WTC11 (cell line): Measurements from ENCODE around the gene PRDM15. TPM values are rescaled to one million over a fixed set of nuclear protein-coding genes. Genes with fewer than 3 reads are reported as not detected.

Experiments used
- ATAC-seq: fragments of 200-7000 bp; cut with Tn5 transposase; 2 replicates; pipeline ENCODE4 v1.10.0; 2021; ENCODE audit warnings: mild to moderate bottlenecking, moderate library complexity
- CTCF ChIA-PET: fragments of 300-600 bp; sonication (Branson Sonifier 250); formaldehyde crosslinking; loops from one replicate; lab custom pipeline; 2021; ENCODE audit warnings: antibody characterized with exemption; lab: Charles Lee
- POLR2A ChIA-PET: fragments of 350-600 bp; sonication (Branson Sonifier 250); formaldehyde crosslinking; loops from one replicate; lab custom pipeline; 2021; ENCODE audit warnings: antibody characterized with exemption; lab: Charles Lee
- DNase-seq: peaks from one replicate; pipeline ENCODE4 v3.0.0; 2021; ENCODE audit warnings: low spot score
- H3K27ac Mint-ChIP-seq: 2 replicates; pipeline ENCODE4 v1.8.0; 2021; ENCODE audit warnings: mixed read lengths
- H3K27me3 Mint-ChIP-seq: 2 replicates; pipeline ENCODE4 v1.8.0; 2021; ENCODE audit warnings: low read depth, mild to moderate bottlenecking, moderate library complexity, mixed read lengths
- H3K36me3 Mint-ChIP-seq: 2 replicates; pipeline ENCODE4 v1.8.0; 2021; ENCODE audit warnings: mixed read lengths
- H3K4me1 Mint-ChIP-seq: 2 replicates; pipeline ENCODE4 v1.8.0; 2022; ENCODE audit warnings: mixed read lengths
- H3K4me3 Mint-ChIP-seq: 2 replicates; pipeline ENCODE4 v1.8.0; 2021; ENCODE audit warnings: mild to moderate bottlenecking, moderate library complexity, mixed read lengths
- H3K9me3 Mint-ChIP-seq: 2 replicates; pipeline ENCODE4 v1.8.0; 2021; ENCODE audit warnings: mixed read lengths
- EMX1 ChIP-seq: fragments of 250-450 bp; sonication (Bioruptor Pico); IDR thresholded peaks from 2 replicates; pipeline ENCODE4 v1.8.0; 2021; ENCODE audit warnings: mild to moderate bottlenecking
- ESRRA ChIP-seq: sonication (generic); formaldehyde crosslinking; IDR thresholded peaks from 2 replicates; pipeline ENCODE4 v1.8.1; 2022; ENCODE audit warnings: mild to moderate bottlenecking, missing genetic modification reagents, borderline replicate concordance
- GRHL2 ChIP-seq: fragments of 250-450 bp; sonication (Bioruptor Pico); IDR thresholded peaks from 2 replicates; pipeline ENCODE4 v1.8.0; 2022; ENCODE audit warnings: mild to moderate bottlenecking, moderate library complexity; ENCODE audit not compliant: insufficient replicate concordance, severe bottlenecking
- GTF2I ChIP-seq: fragments of 250-450 bp; sonication (Bioruptor Pico); conservative IDR thresholded peaks from 2 replicates; pipeline ENCODE4 v1.4.0; 2021; ENCODE audit warnings: mild to moderate bottlenecking
- HMGA2 ChIP-seq: fragments of 250-450 bp; sonication (Bioruptor Pico); IDR thresholded peaks from 2 replicates; pipeline ENCODE4 v1.4.0; 2021; ENCODE audit warnings: mild to moderate bottlenecking, moderate library complexity
- MXD4 ChIP-seq: fragments of 250-450 bp; sonication (Bioruptor Pico); IDR thresholded peaks from 2 replicates; pipeline ENCODE4 v1.8.0; 2021; ENCODE audit warnings: mild to moderate bottlenecking, moderate library complexity, borderline replicate concordance
- NFE2L1 ChIP-seq: sonication (generic); formaldehyde crosslinking; IDR thresholded peaks from 2 replicates; pipeline ENCODE4 v1.8.1; 2023; ENCODE audit warnings: missing genetic modification reagents
- NFYB ChIP-seq: sonication (generic); formaldehyde crosslinking; conservative IDR thresholded peaks from 2 replicates; pipeline ENCODE4 v1.8.0; 2022; ENCODE audit warnings: low read depth, missing genetic modification reagents
- NR3C1 ChIP-seq: sonication (generic); formaldehyde crosslinking; conservative IDR thresholded peaks from 2 replicates; pipeline ENCODE4 v1.8.1; 2023; ENCODE audit warnings: low read depth, mild to moderate bottlenecking, missing genetic modification reagents
- OVOL2 ChIP-seq: fragments of 250-450 bp; sonication (Bioruptor Pico); IDR thresholded peaks from 2 replicates; pipeline ENCODE4 v1.9.0; 2021; ENCODE audit warnings: mild to moderate bottlenecking, borderline replicate concordance
- RELA ChIP-seq: sonication (generic); formaldehyde crosslinking; IDR thresholded peaks from 2 replicates; pipeline ENCODE4 v1.8.1; 2022; ENCODE audit warnings: missing genetic modification reagents, mild to moderate bottlenecking, borderline replicate concordance
- SOX15 ChIP-seq: fragments of 250-450 bp; sonication (Bioruptor Pico); IDR thresholded peaks from 2 replicates; pipeline ENCODE4 v1.9.0; 2021; ENCODE audit warnings: mild to moderate bottlenecking
- ZNF121 ChIP-seq: sonication (generic); formaldehyde crosslinking; IDR thresholded peaks from 2 replicates; pipeline ENCODE4 v1.8.0; 2023; ENCODE audit warnings: missing genetic modification reagents
- ZNF138 ChIP-seq: sonication (generic); formaldehyde crosslinking; conservative IDR thresholded peaks from 2 replicates; pipeline ENCODE4 v1.8.1; 2022; ENCODE audit warnings: mild to moderate bottlenecking, moderate library complexity, missing genetic modification reagents
- ZNF416 ChIP-seq: fragments of 250-450 bp; sonication (Bioruptor Pico); IDR thresholded peaks from 2 replicates; pipeline ENCODE4 v1.9.0; 2021; ENCODE audit warnings: mild to moderate bottlenecking, inconsistent platforms
- total RNA-seq: library from RNA; stranded (reverse); gene quantifications from 3 replicates; pipeline ENCODE4 v1.2.3, GENCODE V29; 2021
- TF ChIP-seq, protein P1 (sequence below): sonication (generic); formaldehyde crosslinking; conservative IDR thresholded peaks from 2 replicates; pipeline ENCODE4 v1.8.1; 2023; ENCODE audit warnings: mild to moderate bottlenecking, low read depth, missing genetic modification reagents, moderate library complexity
- TF ChIP-seq, protein P2 (sequence below): fragments of 250-450 bp; sonication (Bioruptor Pico); IDR thresholded peaks from 2 replicates; pipeline ENCODE4 v1.9.0; 2021; ENCODE audit warnings: mild to moderate bottlenecking
- TF ChIP-seq, protein P3 (sequence below): sonication (generic); formaldehyde crosslinking; IDR thresholded peaks from 2 replicates; pipeline ENCODE4 v1.8.1; 2022; ENCODE audit warnings: low read depth, mild to moderate bottlenecking, moderate library complexity, missing genetic modification reagents, borderline replicate concordance
- TF ChIP-seq, protein P4 (sequence below): sonication (generic); formaldehyde crosslinking; IDR thresholded peaks from 2 replicates; pipeline ENCODE4 v1.8.1; 2023; ENCODE audit warnings: mild to moderate bottlenecking, missing genetic modification reagents, moderate library complexity
- TF ChIP-seq, protein P5 (sequence below): fragments of 250-450 bp; sonication (Bioruptor Pico); IDR thresholded peaks from 2 replicates; pipeline ENCODE4 v1.9.0; 2021; ENCODE audit warnings: moderate library complexity, mild to moderate bottlenecking, inconsistent platforms, borderline replicate concordance
- TF ChIP-seq, protein P6 (sequence below): fragments of 250-450 bp; sonication (Bioruptor Pico); IDR thresholded peaks from 2 replicates; pipeline ENCODE4 v1.8.0; 2021; ENCODE audit warnings: mild to moderate bottlenecking
- TF ChIP-seq, protein P7 (sequence below): sonication (generic); formaldehyde crosslinking; IDR thresholded peaks from 2 replicates; pipeline ENCODE4 v1.8.1; 2022; ENCODE audit warnings: low read depth, missing genetic modification reagents, borderline replicate concordance

Gene PRDM15
- total RNA-seq, 1 experiment from 2014 or later = 12.9 TPM

DNA sequence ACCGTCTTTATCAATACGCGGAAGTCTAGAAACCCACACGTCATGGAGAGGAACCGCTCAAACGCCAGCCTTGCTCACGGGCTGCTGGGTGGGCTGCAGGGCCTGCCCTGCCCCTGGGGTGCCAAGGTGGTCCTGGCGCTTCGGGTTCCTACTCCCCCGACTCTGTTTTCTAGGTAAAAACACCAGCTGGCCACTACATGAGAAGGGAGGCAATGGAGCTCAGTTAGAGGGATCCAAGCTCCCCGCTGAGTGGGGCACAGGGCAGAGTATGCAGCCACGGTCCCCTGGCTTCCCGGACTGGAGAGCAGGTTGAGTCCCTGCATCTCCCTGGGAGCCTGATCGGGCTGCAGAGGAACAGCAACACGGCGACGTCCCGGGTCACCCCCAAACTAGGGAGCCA is 71.0 kb downstream of the PRDM15 start (continued):
- TF ChIP-seq, protein P1, sequence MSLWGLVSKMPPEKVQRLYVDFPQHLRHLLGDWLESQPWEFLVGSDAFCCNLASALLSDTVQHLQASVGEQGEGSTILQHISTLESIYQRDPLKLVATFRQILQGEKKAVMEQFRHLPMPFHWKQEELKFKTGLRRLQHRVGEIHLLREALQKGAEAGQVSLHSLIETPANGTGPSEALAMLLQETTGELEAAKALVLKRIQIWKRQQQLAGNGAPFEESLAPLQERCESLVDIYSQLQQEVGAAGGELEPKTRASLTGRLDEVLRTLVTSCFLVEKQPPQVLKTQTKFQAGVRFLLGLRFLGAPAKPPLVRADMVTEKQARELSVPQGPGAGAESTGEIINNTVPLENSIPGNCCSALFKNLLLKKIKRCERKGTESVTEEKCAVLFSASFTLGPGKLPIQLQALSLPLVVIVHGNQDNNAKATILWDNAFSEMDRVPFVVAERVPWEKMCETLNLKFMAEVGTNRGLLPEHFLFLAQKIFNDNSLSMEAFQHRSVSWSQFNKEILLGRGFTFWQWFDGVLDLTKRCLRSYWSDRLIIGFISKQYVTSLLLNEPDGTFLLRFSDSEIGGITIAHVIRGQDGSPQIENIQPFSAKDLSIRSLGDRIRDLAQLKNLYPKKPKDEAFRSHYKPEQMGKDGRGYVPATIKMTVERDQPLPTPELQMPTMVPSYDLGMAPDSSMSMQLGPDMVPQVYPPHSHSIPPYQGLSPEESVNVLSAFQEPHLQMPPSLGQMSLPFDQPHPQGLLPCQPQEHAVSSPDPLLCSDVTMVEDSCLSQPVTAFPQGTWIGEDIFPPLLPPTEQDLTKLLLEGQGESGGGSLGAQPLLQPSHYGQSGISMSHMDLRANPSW (CRISPR knock-in tag) = no peak
- TF ChIP-seq SOX15 (CRISPR knock-in tag) = no peak

DNA sequence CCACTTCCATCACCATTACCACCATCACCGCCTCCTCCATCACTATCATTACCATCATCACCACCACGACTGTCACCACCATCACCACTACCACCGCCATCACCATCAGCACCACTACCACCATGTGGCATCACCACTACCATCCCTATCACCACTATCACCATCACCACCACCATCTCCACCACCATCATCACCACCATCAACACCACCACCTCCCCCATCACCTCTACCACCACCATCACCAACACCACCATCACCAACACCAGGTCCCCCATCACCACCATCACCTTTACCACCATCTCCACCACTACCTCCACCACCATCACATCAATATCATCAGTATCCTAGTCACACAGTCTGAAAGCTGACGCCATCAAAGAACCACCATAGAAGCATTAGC is 72.4 kb downstream of the PRDM15 start:
- Mint-ChIP-seq H3K36me3 (peaks cover 20% of the 10 kb centered on the region), H3K4me3 (no peak overlapping the region), H3K9me3 (peaks cover 15% of the 10 kb centered on the region), H3K27me3 (no peaks in the 10 kb centered on the region), H3K27ac (no peak overlapping the region), H3K4me1 (no peaks in the 10 kb centered on the region)
- ATAC-seq = no peak
- TF ChIP-seq, protein P2, sequence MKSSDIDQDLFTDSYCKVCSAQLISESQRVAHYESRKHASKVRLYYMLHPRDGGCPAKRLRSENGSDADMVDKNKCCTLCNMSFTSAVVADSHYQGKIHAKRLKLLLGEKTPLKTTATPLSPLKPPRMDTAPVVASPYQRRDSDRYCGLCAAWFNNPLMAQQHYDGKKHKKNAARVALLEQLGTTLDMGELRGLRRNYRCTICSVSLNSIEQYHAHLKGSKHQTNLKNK (CRISPR knock-in tag) = no peak
- TF ChIP-seq, protein P3, sequence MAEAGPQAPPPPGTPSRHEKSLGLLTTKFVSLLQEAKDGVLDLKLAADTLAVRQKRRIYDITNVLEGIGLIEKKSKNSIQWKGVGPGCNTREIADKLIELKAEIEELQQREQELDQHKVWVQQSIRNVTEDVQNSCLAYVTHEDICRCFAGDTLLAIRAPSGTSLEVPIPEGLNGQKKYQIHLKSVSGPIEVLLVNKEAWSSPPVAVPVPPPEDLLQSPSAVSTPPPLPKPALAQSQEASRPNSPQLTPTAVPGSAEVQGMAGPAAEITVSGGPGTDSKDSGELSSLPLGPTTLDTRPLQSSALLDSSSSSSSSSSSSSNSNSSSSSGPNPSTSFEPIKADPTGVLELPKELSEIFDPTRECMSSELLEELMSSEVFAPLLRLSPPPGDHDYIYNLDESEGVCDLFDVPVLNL (CRISPR knock-in tag) = no peak
- no peak for TF ChIP-seq NFYB (CRISPR knock-in tag)
- no peak for TF ChIP-seq ZNF138 (CRISPR knock-in tag)
- POLR2A ChIA-PET = no interaction called here
- no peak for DNase-seq
- CTCF ChIA-PET = no interaction called here

DNA sequence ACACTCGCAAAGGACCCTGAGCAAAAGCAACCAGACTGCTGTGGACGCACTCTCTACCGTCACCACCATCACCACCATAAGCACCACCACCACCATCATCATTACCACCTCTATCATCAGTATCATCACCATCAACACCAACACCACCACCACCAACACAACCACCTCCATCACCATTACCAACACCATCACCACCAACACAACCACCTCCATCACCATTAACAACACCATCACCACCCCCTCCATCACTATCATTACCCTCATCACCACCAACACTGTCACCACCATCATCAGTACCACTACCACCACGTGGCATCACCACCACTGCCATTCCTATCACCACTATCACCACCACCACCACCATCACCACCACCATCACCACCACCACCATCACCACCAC is 73.5 kb downstream of the PRDM15 start:
- no peak overlapping the region for H3K4me3 Mint-ChIP-seq
- CTCF ChIA-PET = interaction anchor here (1.4 kb wide), 1 partner anchor 11 kb away, joined by 6 read pairs; no protein-coding TSS in a partner anchor
- no peaks in the 10 kb centered on the region for H3K4me1 Mint-ChIP-seq
- POLR2A ChIA-PET = no interaction called here
- peaks cover 23% of the 10 kb centered on the region for H3K36me3 Mint-ChIP-seq
- H3K27me3 Mint-ChIP-seq = no peaks in the 10 kb centered on the region
- ATAC-seq (no peak), DNase-seq (no peak)
- H3K9me3 Mint-ChIP-seq = peaks cover 15% of the 10 kb centered on the region
- H3K27ac Mint-ChIP-seq = no peak overlapping the region
- TF ChIP-seq ESRRA (CRISPR knock-in tag) = no peak
- TF ChIP-seq OVOL2 = no peak
- no peak for TF ChIP-seq GRHL2 (CRISPR knock-in tag)
- TF ChIP-seq, protein P2 (CRISPR knock-in tag) = no peak
- TF ChIP-seq GTF2I (CRISPR knock-in tag) = no peak
- TF ChIP-seq HMGA2 (CRISPR knock-in tag) = no peak
- TF ChIP-seq, protein P4, sequence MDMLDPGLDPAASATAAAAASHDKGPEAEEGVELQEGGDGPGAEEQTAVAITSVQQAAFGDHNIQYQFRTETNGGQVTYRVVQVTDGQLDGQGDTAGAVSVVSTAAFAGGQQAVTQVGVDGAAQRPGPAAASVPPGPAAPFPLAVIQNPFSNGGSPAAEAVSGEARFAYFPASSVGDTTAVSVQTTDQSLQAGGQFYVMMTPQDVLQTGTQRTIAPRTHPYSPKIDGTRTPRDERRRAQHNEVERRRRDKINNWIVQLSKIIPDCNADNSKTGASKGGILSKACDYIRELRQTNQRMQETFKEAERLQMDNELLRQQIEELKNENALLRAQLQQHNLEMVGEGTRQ (CRISPR knock-in tag) = no peak
- no peak for TF ChIP-seq NR3C1 (CRISPR knock-in tag)
- TF ChIP-seq ZNF416 (CRISPR knock-in tag) = no peak
- TF ChIP-seq ZNF121 = no peak
- TF ChIP-seq, protein P5, sequence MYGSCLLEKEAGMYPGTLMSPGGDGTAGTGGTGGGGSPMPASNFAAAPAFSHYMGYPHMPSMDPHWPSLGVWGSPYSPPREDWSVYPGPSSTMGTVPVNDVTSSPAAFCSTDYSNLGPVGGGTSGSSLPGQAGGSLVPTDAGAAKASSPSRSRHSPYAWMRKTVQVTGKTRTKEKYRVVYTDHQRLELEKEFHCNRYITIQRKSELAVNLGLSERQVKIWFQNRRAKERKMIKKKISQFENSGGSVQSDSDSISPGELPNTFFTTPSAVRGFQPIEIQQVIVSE = no peak
- TF ChIP-seq NFE2L1 (CRISPR knock-in tag) = no peak
- TF ChIP-seq, protein P6, sequence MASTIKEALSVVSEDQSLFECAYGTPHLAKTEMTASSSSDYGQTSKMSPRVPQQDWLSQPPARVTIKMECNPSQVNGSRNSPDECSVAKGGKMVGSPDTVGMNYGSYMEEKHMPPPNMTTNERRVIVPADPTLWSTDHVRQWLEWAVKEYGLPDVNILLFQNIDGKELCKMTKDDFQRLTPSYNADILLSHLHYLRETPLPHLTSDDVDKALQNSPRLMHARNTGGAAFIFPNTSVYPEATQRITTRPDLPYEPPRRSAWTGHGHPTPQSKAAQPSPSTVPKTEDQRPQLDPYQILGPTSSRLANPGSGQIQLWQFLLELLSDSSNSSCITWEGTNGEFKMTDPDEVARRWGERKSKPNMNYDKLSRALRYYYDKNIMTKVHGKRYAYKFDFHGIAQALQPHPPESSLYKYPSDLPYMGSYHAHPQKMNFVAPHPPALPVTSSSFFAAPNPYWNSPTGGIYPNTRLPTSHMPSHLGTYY = no peak
- TF ChIP-seq, protein P1 (CRISPR knock-in tag) = no peak
- no peak for TF ChIP-seq RELA (CRISPR knock-in tag)
- no peak for TF ChIP-seq MXD4 (CRISPR knock-in tag)
- TF ChIP-seq, protein P7, sequence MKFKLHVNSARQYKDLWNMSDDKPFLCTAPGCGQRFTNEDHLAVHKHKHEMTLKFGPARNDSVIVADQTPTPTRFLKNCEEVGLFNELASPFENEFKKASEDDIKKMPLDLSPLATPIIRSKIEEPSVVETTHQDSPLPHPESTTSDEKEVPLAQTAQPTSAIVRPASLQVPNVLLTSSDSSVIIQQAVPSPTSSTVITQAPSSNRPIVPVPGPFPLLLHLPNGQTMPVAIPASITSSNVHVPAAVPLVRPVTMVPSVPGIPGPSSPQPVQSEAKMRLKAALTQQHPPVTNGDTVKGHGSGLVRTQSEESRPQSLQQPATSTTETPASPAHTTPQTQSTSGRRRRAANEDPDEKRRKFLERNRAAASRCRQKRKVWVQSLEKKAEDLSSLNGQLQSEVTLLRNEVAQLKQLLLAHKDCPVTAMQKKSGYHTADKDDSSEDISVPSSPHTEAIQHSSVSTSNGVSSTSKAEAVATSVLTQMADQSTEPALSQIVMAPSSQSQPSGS (CRISPR knock-in tag) = no peak
- no peak for TF ChIP-seq EMX1 (CRISPR knock-in tag)
